Osteoblast (primary cell): Measurements from ENCODE around the gene MEIS1. TPM values are rescaled to one million over a fixed set of nuclear protein-coding genes. Genes with fewer than 3 reads are reported as not detected.

Source experiments
- DNase-seq: peaks from one replicate; pipeline ENCODE4 v3.0.0; 2011; ENCODE audit warnings: low spot score, mixed read lengths; ENCODE audit not compliant: insufficient read length; ENCODE audit errors: missing footprints
- H2AFZ ChIP-seq: 2 replicates; pipeline ENCODE4 v1.6.0; 2011; ENCODE audit warnings: mild to moderate bottlenecking, low read length
- H3K27ac ChIP-seq: 2 replicates; pipeline ENCODE4 v1.5.1; 2011; ENCODE audit warnings: mild to moderate bottlenecking, low read depth, low read length, moderate library complexity
- H3K27me3 ChIP-seq: 2 replicates; pipeline ENCODE4 v1.6.0; 2012; ENCODE audit warnings: mild to moderate bottlenecking, control low read depth, inconsistent platforms, low read length, moderate library complexity; ENCODE audit not compliant: insufficient read depth
- H3K36me3 ChIP-seq: 2 replicates; pipeline ENCODE4 v1.5.1; 2011; ENCODE audit warnings: mild to moderate bottlenecking, low read length, control low read depth, moderate library complexity; ENCODE audit not compliant: insufficient read depth
- H3K4me1 ChIP-seq: 2 replicates; pipeline ENCODE4 v1.5.1; 2011; ENCODE audit warnings: mild to moderate bottlenecking, low read length, control low read depth, moderate library complexity; ENCODE audit not compliant: insufficient read depth
- H3K4me2 ChIP-seq: 2 replicates; pipeline ENCODE4 v1.6.0; 2011; ENCODE audit warnings: mild to moderate bottlenecking, low read length; ENCODE audit not compliant: insufficient read depth
- H3K4me3 ChIP-seq: fragments of 200-600 bp; sonication (generic); 3 replicates; pipeline ENCODE4 v1.5.1; 2012; ENCODE audit warnings: mild to moderate bottlenecking, low read length, inconsistent platforms; ENCODE audit not compliant: insufficient read depth
- H3K79me2 ChIP-seq: 2 replicates; pipeline ENCODE4 v1.6.0; 2012; ENCODE audit warnings: mild to moderate bottlenecking, low read length, control low read depth, inconsistent platforms; ENCODE audit not compliant: insufficient read depth
- H3K9me3 ChIP-seq: 2 replicates; pipeline ENCODE4 v1.5.1; 2011; ENCODE audit warnings: low read depth, low read length, control low read depth
- H4K20me1 ChIP-seq: 2 replicates; pipeline ENCODE4 v1.6.0; 2012; ENCODE audit warnings: mild to moderate bottlenecking, low read length, control low read depth; ENCODE audit not compliant: insufficient read depth
- total RNA-seq: library from RNA; depleted of rRNA; stranded (reverse); fragments of >200 nt; gene quantifications from 2 replicates; pipeline ENCODE4 v1.2.3, GENCODE V29; 2012
- TF ChIP-seq, protein P1 (sequence below): IDR thresholded peaks from 2 replicates; pipeline ENCODE4 v1.5.1; 2011; ENCODE audit warnings: mild to moderate bottlenecking, low read depth, low read length, moderate library complexity; ENCODE audit errors: extremely low read depth

The MEIS1 gene
- total RNA-seq, 1 donor: 11.9 TPM

- Histone ChIP-seq H3K36me3 (peaks cover 3% of the 10 kb centered on the region), H3K4me3 (no peak overlapping the region), H2AFZ (no peak overlapping the region), H3K79me2 (no peaks in the 10 kb centered on the region), H3K9me3 (no peaks in the 10 kb centered on the region), H3K4me1 (no peaks in the 10 kb centered on the region), H3K27me3 (no peaks in the 10 kb centered on the region), H3K27ac (no peak overlapping the region), H4K20me1 (no peaks in the 10 kb centered on the region), H3K4me2 (no peak overlapping the region)
- no peak for DNase-seq
- TF ChIP-seq, protein P1, sequence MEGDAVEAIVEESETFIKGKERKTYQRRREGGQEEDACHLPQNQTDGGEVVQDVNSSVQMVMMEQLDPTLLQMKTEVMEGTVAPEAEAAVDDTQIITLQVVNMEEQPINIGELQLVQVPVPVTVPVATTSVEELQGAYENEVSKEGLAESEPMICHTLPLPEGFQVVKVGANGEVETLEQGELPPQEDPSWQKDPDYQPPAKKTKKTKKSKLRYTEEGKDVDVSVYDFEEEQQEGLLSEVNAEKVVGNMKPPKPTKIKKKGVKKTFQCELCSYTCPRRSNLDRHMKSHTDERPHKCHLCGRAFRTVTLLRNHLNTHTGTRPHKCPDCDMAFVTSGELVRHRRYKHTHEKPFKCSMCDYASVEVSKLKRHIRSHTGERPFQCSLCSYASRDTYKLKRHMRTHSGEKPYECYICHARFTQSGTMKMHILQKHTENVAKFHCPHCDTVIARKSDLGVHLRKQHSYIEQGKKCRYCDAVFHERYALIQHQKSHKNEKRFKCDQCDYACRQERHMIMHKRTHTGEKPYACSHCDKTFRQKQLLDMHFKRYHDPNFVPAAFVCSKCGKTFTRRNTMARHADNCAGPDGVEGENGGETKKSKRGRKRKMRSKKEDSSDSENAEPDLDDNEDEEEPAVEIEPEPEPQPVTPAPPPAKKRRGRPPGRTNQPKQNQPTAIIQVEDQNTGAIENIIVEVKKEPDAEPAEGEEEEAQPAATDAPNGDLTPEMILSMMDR: no peak
Measured at GRCh38 chr2:66547118-66547517, 112.2 kb downstream of the MEIS1 start.

GRCh38 chr2:66547887-66548286, 113.0 kb downstream of the MEIS1 start:
- Histone ChIP-seq H3K36me3 (peaks cover 3% of the 10 kb centered on the region), H3K4me2 (no peak overlapping the region), H3K9me3 (no peaks in the 10 kb centered on the region), H2AFZ (no peak overlapping the region), H3K27me3 (no peaks in the 10 kb centered on the region), H3K4me3 (no peak overlapping the region), H3K27ac (no peak overlapping the region), H3K4me1 (no peaks in the 10 kb centered on the region), H4K20me1 (no peaks in the 10 kb centered on the region), H3K79me2 (no peaks in the 10 kb centered on the region)
- DNase-seq: no peak
- TF ChIP-seq, protein P1: no peak

- Histone ChIP-seq H3K4me2 (no peak overlapping the region), H3K4me1 (no peaks in the 10 kb centered on the region), H3K79me2 (no peaks in the 10 kb centered on the region), H3K36me3 (peaks cover 3% of the 10 kb centered on the region), H3K27me3 (no peaks in the 10 kb centered on the region), H2AFZ (no peak overlapping the region), H3K27ac (no peak overlapping the region), H4K20me1 (no peaks in the 10 kb centered on the region), H3K9me3 (no peaks in the 10 kb centered on the region), H3K4me3 (no peak overlapping the region)
- DNase-seq: no peak
- TF ChIP-seq, protein P1: no peak
Measured at GRCh38 chr2:66548422-66548821, 113.5 kb downstream of the MEIS1 start.

GRCh38 chr2:66550826-66551225, 115.9 kb downstream of the MEIS1 start:
- no peaks in the 10 kb centered on the region for H3K79me2 ChIP-seq
- no peak overlapping the region for H3K4me2 ChIP-seq
- no peaks in the 10 kb centered on the region for H3K9me3 ChIP-seq
- no peak overlapping the region for H3K27ac ChIP-seq
- peaks cover 3% of the 10 kb centered on the region for H3K36me3 ChIP-seq
- H2AFZ ChIP-seq: no peak overlapping the region
- no peak for DNase-seq
- H3K27me3 ChIP-seq: no peaks in the 10 kb centered on the region
- TF ChIP-seq, protein P1: no peak
- no peaks in the 10 kb centered on the region for H4K20me1 ChIP-seq
- no peaks in the 10 kb centered on the region for H3K4me1 ChIP-seq
- H3K4me3 ChIP-seq: no peak overlapping the region
